SH-SY5Y (cell line): ENCODE data around the gene CD300LF.

Experiments
- GATA2 ChIP-seq: IDR thresholded peaks from 2 replicates; pipeline ENCODE4 v1.6.1; 2011; ENCODE audit warnings: mild to moderate bottlenecking, low read depth, low read length
- GATA3 ChIP-seq: IDR thresholded peaks from 2 replicates; pipeline ENCODE4 v1.6.1; 2011; ENCODE audit warnings: low read depth, mild to moderate bottlenecking, low read length, moderate library complexity

CD300LF gene

GRCh38 chr17:74712756-74713155 is at the start of gene CD300LF:
CD300LF (minus strand) TSS chr17:74712923; CDS start chr17:74712866, 57 bp downstream.
- TF ChIP-seq GATA3 (no peak), GATA2 (no peak)

- TF ChIP-seq GATA2 (no peak), GATA3 (no peak)
These were observed 49.2 kb upstream of the CD300LF start for GRCh38 chr17:74761931-74762330.

- no peak for TF ChIP-seq GATA2
- no peak for TF ChIP-seq GATA3
These were observed 48.7 kb upstream of the CD300LF start for GRCh38 chr17:74761419-74761818.

GRCh38 chr17:74760404-74761105 is 47.8 kb upstream of the CD300LF start:
- TF ChIP-seq GATA2 (peak; percentile 100), GATA3 (no peak; the same call in 1 of the 2 replicates)

- TF ChIP-seq GATA3 (no peak), GATA2 (no peak)
These were observed 47.2 kb upstream of the CD300LF start for GRCh38 chr17:74759941-74760340.

- no peak for TF ChIP-seq GATA3
- TF ChIP-seq GATA2 = no peak
These were observed 46.6 kb upstream of the CD300LF start for GRCh38 chr17:74759243-74759801.

- TF ChIP-seq GATA3 = no peak
- no peak for TF ChIP-seq GATA2
These were observed 46.1 kb upstream of the CD300LF start for GRCh38 chr17:74758848-74759168.

- no peak for TF ChIP-seq GATA2
- TF ChIP-seq GATA3 = no peak
These were observed 45.5 kb upstream of the CD300LF start for GRCh38 chr17:74757931-74758847.

GRCh38 chr17:74757502-74757901 is 44.8 kb upstream of the CD300LF start:
- TF ChIP-seq GATA3 (no peak), GATA2 (no peak)

- TF ChIP-seq GATA2 = no peak
- no peak for TF ChIP-seq GATA3
These were observed 44.2 kb upstream of the CD300LF start for GRCh38 chr17:74756891-74757290.

- TF ChIP-seq GATA2 (no peak), GATA3 (no peak)
These were observed 42.8 kb upstream of the CD300LF start for GRCh38 chr17:74755533-74755932.

- TF ChIP-seq GATA2 (no peak), GATA3 (no peak)
These were observed 42.1 kb upstream of the CD300LF start for GRCh38 chr17:74754832-74755231.

GRCh38 chr17:74752822-74753401 is 40.2 kb upstream of the CD300LF start:
- no peak for TF ChIP-seq GATA3
- TF ChIP-seq GATA2 = no peak

- TF ChIP-seq GATA3 = no peak
- no peak for TF ChIP-seq GATA2
These were observed 39.7 kb upstream of the CD300LF start for GRCh38 chr17:74752415-74752814.
